GM23248 (cell line): ENCODE measurements around the gene SLC51B.

Source experiments
- EZH2 ChIP-seq: fragments of 200-600 bp; sonication (generic); IDR thresholded peaks from 2 replicates; pipeline ENCODE4 v1.6.1; 2018; ENCODE audit warnings: antibody characterized with exemption, mild to moderate bottlenecking; ENCODE audit not compliant: insufficient read depth, poor library complexity, severe bottlenecking
- EZH2phosphoT487 ChIP-seq: fragments of 200-600 bp; sonication (generic); IDR thresholded peaks from 2 replicates; pipeline ENCODE4 v1.6.1; 2018; ENCODE audit warnings: antibody characterized with exemption, moderate library complexity, mild to moderate bottlenecking, low read depth; ENCODE audit not compliant: insufficient read depth

DNA sequence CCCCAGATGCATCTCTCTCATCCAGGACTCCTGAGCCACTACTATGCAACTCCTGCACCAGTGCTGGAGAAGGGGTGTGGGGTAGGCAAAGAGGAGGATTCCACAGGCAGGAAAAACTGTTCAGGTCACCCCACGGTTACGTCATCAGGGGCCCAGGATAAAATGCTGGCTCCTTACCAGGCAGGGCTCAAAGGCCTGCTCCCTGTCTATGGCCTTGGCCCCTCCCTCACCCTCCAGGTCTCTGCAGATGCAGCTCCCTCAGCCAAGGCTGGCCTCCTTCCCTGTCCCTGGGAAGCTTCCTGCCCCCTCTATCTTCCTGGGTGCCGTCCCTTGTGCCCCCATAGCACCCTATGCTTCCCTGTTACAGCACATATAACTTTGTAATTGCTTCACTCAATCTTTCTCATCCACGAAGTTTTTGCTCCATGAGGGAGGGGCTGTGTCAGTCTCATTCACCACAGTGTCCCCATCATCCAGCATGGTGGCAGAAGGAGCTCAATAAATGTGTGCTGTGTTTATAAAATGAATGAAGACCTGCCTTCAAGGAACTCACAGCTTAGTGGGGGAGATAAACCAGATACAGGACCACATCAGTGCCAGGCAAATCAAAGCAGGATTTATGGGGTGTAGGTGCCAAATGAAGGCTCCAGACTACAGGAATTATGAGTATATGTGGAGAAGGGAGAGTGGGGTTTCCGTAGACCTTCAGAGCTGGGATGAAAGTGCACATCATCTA is 50.0 kb downstream of the SLC51B start:
- TF ChIP-seq EZH2phosphoT487, result no peak
- TF ChIP-seq EZH2, result no peak
